GM23248 (cell line): Measurements from ENCODE around the gene MANBA.

Experiments used
- EZH2 ChIP-seq: fragments of 200-600 bp; sonication (generic); IDR thresholded peaks from 2 replicates; pipeline ENCODE4 v1.6.1; 2018; ENCODE audit warnings: antibody characterized with exemption, mild to moderate bottlenecking; ENCODE audit not compliant: insufficient read depth, poor library complexity, severe bottlenecking
- EZH2phosphoT487 ChIP-seq: fragments of 200-600 bp; sonication (generic); IDR thresholded peaks from 2 replicates; pipeline ENCODE4 v1.6.1; 2018; ENCODE audit warnings: antibody characterized with exemption, moderate library complexity, mild to moderate bottlenecking, low read depth; ENCODE audit not compliant: insufficient read depth

DNA sequence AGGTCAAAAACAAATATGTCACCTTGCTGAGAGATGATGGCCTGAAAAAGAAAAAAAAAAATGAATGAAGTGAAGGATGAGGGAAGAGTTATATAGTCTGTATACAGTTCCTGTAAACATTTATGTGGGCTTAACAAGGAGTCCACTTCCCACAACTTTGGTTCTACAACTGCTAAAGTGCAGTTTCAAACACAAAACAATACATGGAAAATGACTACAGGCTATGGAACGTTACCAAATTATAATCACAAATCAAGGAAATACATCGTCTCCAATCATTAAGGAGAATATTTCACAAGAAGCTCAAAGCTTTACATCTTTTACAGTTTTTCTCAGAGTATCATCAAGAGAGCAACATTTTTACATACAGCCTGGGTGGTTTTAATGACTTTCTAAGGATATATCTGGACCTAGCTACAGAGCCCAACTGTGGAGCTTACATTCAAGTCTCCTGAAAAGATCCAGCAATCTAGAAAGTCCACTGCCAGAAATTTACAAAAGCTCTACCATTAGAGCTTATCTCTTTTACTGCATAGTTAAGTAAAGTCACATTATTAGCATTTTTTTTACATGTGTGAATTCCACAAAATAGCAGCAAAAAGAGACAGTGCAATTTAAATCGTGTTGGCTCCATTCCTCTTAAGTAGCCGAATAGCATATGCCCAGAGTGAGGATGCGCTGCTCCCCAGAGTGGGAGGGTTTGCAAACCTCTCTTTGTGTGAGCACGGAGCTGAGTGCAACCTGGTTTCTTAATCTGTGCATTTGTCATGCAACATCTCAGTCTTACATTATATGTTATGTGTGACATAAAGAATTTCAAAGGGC lies 128.3 kb downstream of the MANBA start:
- no peak for TF ChIP-seq EZH2
- TF ChIP-seq EZH2phosphoT487 = no peak
